ENCODE data around the gene TMEM266.

The TMEM266 gene

GRCh38 chr15:76116138-76116885 is 56.5 kb downstream of the TMEM266 start:
- Histone ChIP-seq H2AFZ (ENCODE audit: low read depth) (no peak overlapping the region), H3K36me3 (ENCODE audit: insufficient read depth) (no peaks in the 10 kb centered on the region), H3K4me1 (ENCODE audit: low read depth, poor library complexity, severe bottlenecking) (no peaks in the 10 kb centered on the region), H3K4me2 (no peak overlapping the region), H3K27ac (no peak overlapping the region), H3K4me3 (IDR thresholded peaks at IDR 0.05; ENCODE audit: insufficient read depth, low read depth, low read length) (no peak overlapping the region), H3K27me3 (ENCODE audit: insufficient read depth, low read depth) (no peaks in the 10 kb centered on the region), H3K9ac (no peak overlapping the region), H3K79me2 (ENCODE audit: insufficient read depth, low read depth) (no peaks in the 10 kb centered on the region), H4K20me1 (ENCODE audit: insufficient read depth) (no peaks in the 10 kb centered on the region)
- TF ChIP-seq CTCF (conservative IDR thresholded peaks at IDR 0.05; ENCODE audit: low read depth, low read length) = no peak

- Histone ChIP-seq H4K20me1 (ENCODE audit: insufficient read depth) (no peaks in the 10 kb centered on the region), H3K4me2 (no peak overlapping the region), H3K9ac (no peak overlapping the region), H3K27ac (no peak overlapping the region), H3K79me2 (ENCODE audit: insufficient read depth, low read depth) (no peaks in the 10 kb centered on the region), H3K27me3 (ENCODE audit: insufficient read depth, low read depth) (no peaks in the 10 kb centered on the region), H3K36me3 (ENCODE audit: insufficient read depth) (no peaks in the 10 kb centered on the region), H3K4me3 (IDR thresholded peaks at IDR 0.05; ENCODE audit: insufficient read depth, low read depth, low read length) (no peak overlapping the region), H2AFZ (ENCODE audit: low read depth) (no peak overlapping the region), H3K4me1 (ENCODE audit: low read depth, poor library complexity, severe bottlenecking) (no peaks in the 10 kb centered on the region)
- no peak for TF ChIP-seq CTCF (conservative IDR thresholded peaks at IDR 0.05; ENCODE audit: low read depth, low read length)
These were observed 57.4 kb downstream of the TMEM266 start for GRCh38 chr15:76117181-76117580.

DNA sequence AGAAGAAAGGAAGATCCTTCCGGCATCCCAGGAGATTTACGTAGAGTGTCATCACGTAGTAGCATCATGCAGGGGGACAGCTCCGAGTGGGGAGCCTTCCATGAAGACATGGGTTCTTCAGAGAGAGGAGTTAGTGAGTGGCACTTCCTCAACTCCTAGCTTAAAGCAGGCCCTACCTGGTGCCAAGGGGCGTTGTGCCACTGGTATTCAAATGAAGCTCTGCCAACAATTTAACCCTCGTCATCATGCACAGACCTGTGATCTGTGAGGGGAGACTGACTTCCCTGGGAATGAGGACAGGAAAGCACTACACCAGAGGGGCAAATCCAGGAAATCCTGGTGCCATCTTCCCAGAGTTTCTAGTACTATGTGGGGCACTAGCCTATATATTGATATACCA is 59.0 kb downstream of the TMEM266 start:
- no peak overlapping the region for H3K27ac ChIP-seq
- TF ChIP-seq CTCF (conservative IDR thresholded peaks at IDR 0.05; ENCODE audit: low read depth, low read length) = no peak
- no peak overlapping the region for H3K9ac ChIP-seq
- H3K4me1 ChIP-seq (ENCODE audit: low read depth, poor library complexity, severe bottlenecking) = no peaks in the 10 kb centered on the region
- no peak overlapping the region for H3K4me3 ChIP-seq (IDR thresholded peaks at IDR 0.05; ENCODE audit: insufficient read depth, low read depth, low read length)
- no peaks in the 10 kb centered on the region for H3K27me3 ChIP-seq (ENCODE audit: insufficient read depth, low read depth)
- no peak overlapping the region for H2AFZ ChIP-seq (ENCODE audit: low read depth)
- H4K20me1 ChIP-seq (ENCODE audit: insufficient read depth) = no peaks in the 10 kb centered on the region
- no peaks in the 10 kb centered on the region for H3K36me3 ChIP-seq (ENCODE audit: insufficient read depth)
- no peaks in the 10 kb centered on the region for H3K79me2 ChIP-seq (ENCODE audit: insufficient read depth, low read depth)
- H3K4me2 ChIP-seq = no peak overlapping the region

- Histone ChIP-seq H3K27ac (no peak overlapping the region), H3K79me2 (ENCODE audit: insufficient read depth, low read depth) (no peaks in the 10 kb centered on the region)
- no peak for TF ChIP-seq CTCF (conservative IDR thresholded peaks at IDR 0.05; ENCODE audit: low read depth, low read length)
These were observed 63.2 kb downstream of the TMEM266 start for GRCh38 chr15:76123031-76123430.

More at GRCh38 chr15:76123031-76123430, 63.2 kb downstream of the TMEM266 start:
- H3K4me1 ChIP-seq (ENCODE audit: low read depth, poor library complexity, severe bottlenecking) = no peaks in the 10 kb centered on the region
- no peak overlapping the region for H2AFZ ChIP-seq (ENCODE audit: low read depth)
- H4K20me1 ChIP-seq (ENCODE audit: insufficient read depth) = no peaks in the 10 kb centered on the region
- no peak overlapping the region for H3K9ac ChIP-seq
- H3K4me3 ChIP-seq (IDR thresholded peaks at IDR 0.05; ENCODE audit: insufficient read depth, low read depth, low read length) = no peak overlapping the region
- H3K27me3 ChIP-seq (ENCODE audit: insufficient read depth, low read depth) = no peaks in the 10 kb centered on the region
- H3K4me2 ChIP-seq = no peak overlapping the region
- no peaks in the 10 kb centered on the region for H3K36me3 ChIP-seq (ENCODE audit: insufficient read depth)

Data from KMS-11 (cell line).